CD4-positive, alpha-beta T cell treated with Interleukin-2 at 100 ng/mL for 4 hours (primary cell): ENCODE data around the gene GRIK2.

Experiments
- DNase-seq: peaks from one replicate; pipeline ENCODE4 v3.0.0-alpha.2; 2020; ENCODE audit warnings: low spot score

Gene GRIK2

GRCh38 chr6:101784094-101784493 lies 390.6 kb downstream of the GRIK2 start:
- no peak for DNase-seq

GRCh38 chr6:101799531-101799930 lies 406.0 kb downstream of the GRIK2 start:
- no peak for DNase-seq

GRCh38 chr6:101800598-101800997 lies 407.1 kb downstream of the GRIK2 start:
- no peak for DNase-seq

GRCh38 chr6:101803136-101803535 lies 409.6 kb downstream of the GRIK2 start:
- no peak for DNase-seq

- DNase-seq = no peak
Measured at GRCh38 chr6:101806241-101806640, 412.7 kb downstream of the GRIK2 start.

GRCh38 chr6:101811108-101811507 lies 417.6 kb downstream of the GRIK2 start:
- DNase-seq = no peak

- no peak for DNase-seq
Measured at GRCh38 chr6:101816716-101817115, 423.2 kb downstream of the GRIK2 start.

GRCh38 chr6:101818051-101818450 lies 424.5 kb downstream of the GRIK2 start:
- no peak for DNase-seq

- DNase-seq = no peak
Measured at GRCh38 chr6:101824551-101825345, 431.2 kb downstream of the GRIK2 start.

GRCh38 chr6:101826269-101826668 lies 432.8 kb downstream of the GRIK2 start:
- DNase-seq = no peak

GRCh38 chr6:101826678-101827077 lies 433.2 kb downstream of the GRIK2 start:
- no peak for DNase-seq

GRCh38 chr6:101830501-101831031 lies 437.1 kb downstream of the GRIK2 start:
- DNase-seq = no peak

- no peak for DNase-seq
Measured at GRCh38 chr6:101832371-101832770, 438.9 kb downstream of the GRIK2 start.

GRCh38 chr6:101840100-101840499 lies 446.6 kb downstream of the GRIK2 start:
- no peak for DNase-seq

- DNase-seq = no peak
Measured at GRCh38 chr6:101845172-101845571, 451.7 kb downstream of the GRIK2 start.

- DNase-seq = peak; percentile 17
Measured at GRCh38 chr6:101845621-101846020, 452.1 kb downstream of the GRIK2 start.

- DNase-seq = no peak
Measured at GRCh38 chr6:101847690-101848089, 454.2 kb downstream of the GRIK2 start.

- DNase-seq = no peak
Measured at GRCh38 chr6:101851911-101852310, 458.4 kb downstream of the GRIK2 start.

- DNase-seq = no peak
Measured at GRCh38 chr6:101853231-101854085, 459.9 kb downstream of the GRIK2 start.

GRCh38 chr6:101876431-101876830 lies 482.9 kb downstream of the GRIK2 start:
- no peak for DNase-seq

- no peak for DNase-seq
Measured at GRCh38 chr6:101878554-101879276, 485.2 kb downstream of the GRIK2 start.

- no peak for DNase-seq
Measured at GRCh38 chr6:101879782-101880181, 486.3 kb downstream of the GRIK2 start.
